LNCaP clone FGC (cell line): ENCODE results near the gene THNSL1.

Experiments
- DNase-seq: peaks from one replicate; pipeline ENCODE4 v3.0.0-alpha.2; 2011; ENCODE audit warnings: low read depth
- H3K4me3 ChIP-seq: 2 replicates; pipeline ENCODE4 v1.5.1; 2011; ENCODE audit warnings: mild to moderate bottlenecking, low read depth, low read length, control low read depth
- TF ChIP-seq, protein P1 (sequence below): IDR thresholded peaks from 2 replicates; pipeline ENCODE4 v1.5.1; 2012; ENCODE audit warnings: mild to moderate bottlenecking; ENCODE audit not compliant: control insufficient read depth, insufficient read depth; ENCODE audit errors: extremely low read depth

Gene THNSL1

DNA sequence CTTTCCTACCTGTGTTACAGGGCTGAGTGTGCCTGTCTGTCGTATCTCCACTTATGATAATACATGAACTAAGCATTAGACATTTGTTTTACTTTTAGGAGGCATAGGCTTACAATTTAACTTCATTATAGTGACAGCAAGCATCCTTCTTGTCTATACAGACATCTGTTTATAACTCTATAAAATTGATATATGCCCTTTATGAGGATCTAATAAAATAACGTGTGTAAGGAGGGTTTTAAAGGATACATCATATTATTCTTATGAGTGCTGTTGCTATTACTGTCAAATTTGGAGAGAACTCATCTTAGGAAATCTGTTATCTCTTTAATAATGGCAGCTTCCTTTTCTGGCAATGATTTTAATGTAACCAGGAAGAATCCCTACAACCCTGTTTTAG lies 21.9 kb downstream of the THNSL1 start:
- no peak for DNase-seq
- TF ChIP-seq, protein P1, sequence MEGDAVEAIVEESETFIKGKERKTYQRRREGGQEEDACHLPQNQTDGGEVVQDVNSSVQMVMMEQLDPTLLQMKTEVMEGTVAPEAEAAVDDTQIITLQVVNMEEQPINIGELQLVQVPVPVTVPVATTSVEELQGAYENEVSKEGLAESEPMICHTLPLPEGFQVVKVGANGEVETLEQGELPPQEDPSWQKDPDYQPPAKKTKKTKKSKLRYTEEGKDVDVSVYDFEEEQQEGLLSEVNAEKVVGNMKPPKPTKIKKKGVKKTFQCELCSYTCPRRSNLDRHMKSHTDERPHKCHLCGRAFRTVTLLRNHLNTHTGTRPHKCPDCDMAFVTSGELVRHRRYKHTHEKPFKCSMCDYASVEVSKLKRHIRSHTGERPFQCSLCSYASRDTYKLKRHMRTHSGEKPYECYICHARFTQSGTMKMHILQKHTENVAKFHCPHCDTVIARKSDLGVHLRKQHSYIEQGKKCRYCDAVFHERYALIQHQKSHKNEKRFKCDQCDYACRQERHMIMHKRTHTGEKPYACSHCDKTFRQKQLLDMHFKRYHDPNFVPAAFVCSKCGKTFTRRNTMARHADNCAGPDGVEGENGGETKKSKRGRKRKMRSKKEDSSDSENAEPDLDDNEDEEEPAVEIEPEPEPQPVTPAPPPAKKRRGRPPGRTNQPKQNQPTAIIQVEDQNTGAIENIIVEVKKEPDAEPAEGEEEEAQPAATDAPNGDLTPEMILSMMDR: no peak
- H3K4me3 ChIP-seq: no peak overlapping the region

GRCh38 chr10:25039531-25039930 lies 23.1 kb downstream of the THNSL1 start:
- no peak overlapping the region for H3K4me3 ChIP-seq
- TF ChIP-seq, protein P1: no peak
- DNase-seq: no peak

GRCh38 chr10:25046641-25047040 lies 30.2 kb downstream of the THNSL1 start:
- DNase-seq: no peak
- TF ChIP-seq, protein P1: no peak

DNA sequence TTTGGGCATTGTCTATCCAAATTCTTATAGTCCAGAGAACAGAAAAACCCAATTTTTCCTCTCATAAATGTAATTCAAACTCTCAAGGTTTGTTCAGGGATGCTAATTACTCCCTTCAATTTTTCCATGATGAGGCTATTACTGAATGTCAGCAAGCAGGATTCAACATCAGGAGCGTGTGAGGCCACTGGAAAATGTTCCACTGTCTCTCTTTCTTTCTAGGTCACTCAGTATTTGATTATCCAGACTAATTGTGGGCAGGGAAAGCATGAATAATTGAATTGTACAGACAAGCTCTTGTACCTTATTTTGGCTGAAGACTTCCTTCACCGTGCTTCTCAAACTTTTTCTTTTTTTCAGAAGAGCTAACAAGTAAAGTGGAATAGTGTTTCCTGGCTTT lies 30.7 kb downstream of the THNSL1 start:
- TF ChIP-seq, protein P1: no peak
- DNase-seq: no peak
- H3K4me3 ChIP-seq: no peak overlapping the region

More at GRCh38 chr10:25046641-25047040, 30.2 kb downstream of the THNSL1 start:
- no peak overlapping the region for H3K4me3 ChIP-seq

GRCh38 chr10:25047591-25048301 lies 31.3 kb downstream of the THNSL1 start:
- no peak for DNase-seq
- TF ChIP-seq, protein P1: no peak

DNA sequence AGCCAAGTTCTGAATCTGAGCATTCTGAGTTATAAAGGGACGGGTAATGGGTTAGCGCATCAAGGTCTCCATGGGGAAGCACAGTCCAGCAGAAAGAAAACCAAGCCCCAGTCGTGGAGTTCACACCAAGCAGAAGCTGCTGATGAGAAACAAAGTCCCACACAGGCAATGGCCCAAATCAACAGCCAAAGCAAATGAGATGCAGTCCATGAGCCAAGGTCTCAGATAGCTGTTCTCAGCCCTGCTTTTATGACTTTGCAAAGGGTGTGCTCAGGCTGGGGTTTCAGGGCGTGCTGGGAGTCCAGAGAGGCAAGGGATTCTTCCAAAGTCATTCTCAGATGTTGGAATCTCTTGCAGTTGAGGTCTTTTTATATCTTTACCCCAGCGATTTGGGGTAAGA lies 32.0 kb downstream of the THNSL1 start:
- DNase-seq: no peak
- TF ChIP-seq, protein P1: no peak
- H3K4me3 ChIP-seq: no peak overlapping the region

More at GRCh38 chr10:25047591-25048301, 31.3 kb downstream of the THNSL1 start:
- H3K4me3 ChIP-seq: no peak overlapping the region

- no peak for DNase-seq
- no peak overlapping the region for H3K4me3 ChIP-seq
- TF ChIP-seq, protein P1: no peak
Observed at GRCh38 chr10:25049966-25050365, 33.6 kb downstream of the THNSL1 start.
